CD4-positive, alpha-beta T cell (primary cell): ENCODE results near the gene GSAP. TPM values are rescaled to one million over a fixed set of nuclear protein-coding genes. Genes with fewer than 3 reads are reported as not detected.

Experiments used
- ATAC-seq: fragments of 200-7000 bp; cut with Tn5 transposase; one replicate; pipeline ENCODE4 v1.10.0; 2022; ENCODE audit warnings: mild to moderate bottlenecking; ENCODE audit not compliant: poor library complexity
- CTCF ChIA-PET: fragments of 350-600 bp; sonication (Branson Sonifier 250); formaldehyde crosslinking; loops from one replicate; lab custom pipeline; 2021; ENCODE audit warnings: antibody characterized with exemption, inconsistent platforms; lab: Charles Lee
- POLR2A ChIA-PET: fragments of 350-600 bp; sonication (Branson Sonifier 250); formaldehyde crosslinking; loops from one replicate; lab custom pipeline; 2021; ENCODE audit warnings: antibody characterized with exemption, inconsistent platforms; lab: Charles Lee
- DNase-seq, 14 experiments: peaks; one replicate each; pipeline ENCODE4 v3.0.0-alpha.2; 2013 to 2020; ENCODE audit warnings: mixed read lengths in 2 of 14
- H3K27ac ChIP-seq, 2 donors: one replicate each; pipeline versions ENCODE4 v1.5.1 to v1.7.0; 2013; ENCODE audit warnings: low read length in 2 of 2, low read depth in 1 of 2, mild to moderate bottlenecking in 1 of 2
- H3K27me3 ChIP-seq, 2 experiments: 1 replicate in 1 of 2; 2 replicates in 1 of 2; pipeline versions ENCODE4 v1.6.1 to v1.7.0; 2013; ENCODE audit warnings: low read length in 2 of 2, control low read depth in 1 of 2, mild to moderate bottlenecking in 1 of 2, moderate library complexity in 1 of 2; ENCODE audit not compliant: insufficient read depth in 2 of 2, control insufficient read depth in 1 of 2
- H3K36me3 ChIP-seq: one replicate; pipeline ENCODE4 v1.6.1; 2013; ENCODE audit warnings: low read length, control low read depth; ENCODE audit not compliant: insufficient read depth
- H3K4me1 ChIP-seq: one replicate; pipeline ENCODE4 v1.6.1; 2013; ENCODE audit warnings: low read length, control low read depth; ENCODE audit not compliant: insufficient read depth
- H3K4me3 ChIP-seq: one replicate; pipeline ENCODE4 v1.5.1; 2013; ENCODE audit warnings: mild to moderate bottlenecking, low read length, moderate library complexity
- H3K9me3 ChIP-seq, 2 experiments: 1 replicate in 1 of 2; 2 replicates in 1 of 2; pipeline versions ENCODE4 v1.6.1 to v1.7.0; 2013; ENCODE audit warnings: low read length in 2 of 2, mild to moderate bottlenecking in 2 of 2, control low read depth in 1 of 2, moderate library complexity in 1 of 2; ENCODE audit not compliant: control insufficient read depth in 1 of 2, insufficient read depth in 1 of 2
- H3K27ac Mint-ChIP-seq: one replicate; pipeline ENCODE4 v1.8.0; 2020; ENCODE audit warnings: mixed read lengths
- H3K27me3 Mint-ChIP-seq: one replicate; pipeline ENCODE4 v1.8.0; 2021; ENCODE audit warnings: mixed read lengths
- H3K36me3 Mint-ChIP-seq: one replicate; pipeline ENCODE4 v1.8.0; 2021; ENCODE audit warnings: low read depth, mixed read lengths
- H3K4me1 Mint-ChIP-seq: one replicate; pipeline ENCODE4 v1.8.0; 2021; ENCODE audit warnings: low read depth, mixed read lengths
- H3K4me3 Mint-ChIP-seq: one replicate; pipeline ENCODE4 v1.8.0; 2020; ENCODE audit warnings: mild to moderate bottlenecking, mixed read lengths
- H3K9me3 Mint-ChIP-seq: one replicate; pipeline ENCODE4 v1.8.0; 2020; ENCODE audit warnings: mixed read lengths
- CTCF ChIP-seq: fragments of 200-600 bp; IDR thresholded peaks from one replicate; pipeline ENCODE4 v1.8.0; 2022; ENCODE audit warnings: antibody characterized with exemption, mild to moderate bottlenecking
- intact Hi-C, 2 experiments: fragments of 100-400 bp; cut with DNase I in 1 of 2; cut with micrococcal nuclease in 1 of 2; formaldehyde crosslinking; loops; one replicate each; pipeline versions ENCODE4 v1.15.1 to v1.9.0; 2023 to 2025; cut with DNase I, micrococcal nuclease
- total RNA-seq, 174 experiments: library from RNA in 2 of 174; stranded (reverse) in 2 of 174; gene quantifications; one replicate each; pipeline ENCODE4 v1.2.3 and lab custom pipeline; 2021 to 2026

GSAP gene
- total RNA-seq, 2 experiments from 2014 or later, result 19.1 to 19.5 TPM

- CTCF ChIA-PET, result no interaction called here
- H3K27me3 ChIP-seq, result no peaks in the 10 kb centered on the region
- H3K9me3 Mint-ChIP-seq, result no peaks in the 10 kb centered on the region
- ATAC-seq, result no peak
- H3K27ac ChIP-seq, result no peak overlapping the region
- POLR2A ChIA-PET, result no interaction called here
- TF ChIP-seq CTCF, result no peak
- no peak for DNase-seq
- H3K36me3 Mint-ChIP-seq, result peaks cover 49% of the 10 kb centered on the region
- H3K4me3 ChIP-seq, result no peak overlapping the region
- H3K9me3 ChIP-seq, result no peaks in the 10 kb centered on the region
- peaks cover 15% of the 10 kb centered on the region for H3K4me1 ChIP-seq
- no peak overlapping the region for H3K27ac Mint-ChIP-seq
- H3K4me1 Mint-ChIP-seq, result peaks cover 34% of the 10 kb centered on the region
- no peak overlapping the region for H3K4me3 Mint-ChIP-seq
- peaks cover 13% of the 10 kb centered on the region for H3K36me3 ChIP-seq
- H3K27me3 Mint-ChIP-seq, result no peaks in the 10 kb centered on the region
- intact Hi-C loops, result no loop called here
Observed at GRCh38 chr7:77326131-77326530, 90.0 kb downstream of the GSAP start.

- H3K36me3 Mint-ChIP-seq, result peaks cover 83% of the 10 kb centered on the region
Observed at GRCh38 chr7:77321300-77321699, 94.8 kb downstream of the GSAP start.

GRCh38 chr7:77320714-77321113, 95.4 kb downstream of the GSAP start:
- Histone ChIP-seq H3K27me3 (no peaks in the 10 kb centered on the region), H3K27ac (no peak overlapping the region), H3K9me3 (no peaks in the 10 kb centered on the region), H3K4me3 (no peak overlapping the region), H3K4me1 (no peaks in the 10 kb centered on the region), H3K36me3 (peaks cover 28% of the 10 kb centered on the region)
- DNase-seq (no peak), ATAC-seq (no peak)
- Mint-ChIP-seq H3K4me3 (no peak overlapping the region), H3K27ac (no peak overlapping the region), H3K36me3 (peaks cover 83% of the 10 kb centered on the region), H3K4me1 (no peaks in the 10 kb centered on the region), H3K27me3 (no peaks in the 10 kb centered on the region), H3K9me3 (no peaks in the 10 kb centered on the region)
- ChIA-PET CTCF (interaction anchor here (1.4 kb wide), 1 partner anchor 30 kb away, joined by 3 read pairs; no protein-coding TSS in a partner anchor), POLR2A (no interaction called here)
- intact Hi-C loops, result no loop called here
- TF ChIP-seq CTCF, result no peak

More at GRCh38 chr7:77321300-77321699, 94.8 kb downstream of the GSAP start:
- no peaks in the 10 kb centered on the region for H3K9me3 Mint-ChIP-seq
- H3K4me1 Mint-ChIP-seq, result no peaks in the 10 kb centered on the region
- ChIA-PET POLR2A (interaction anchor here (0.6 kb wide), 1 partner anchor 68 kb away, joined by 3 read pairs; no protein-coding TSS in a partner anchor), CTCF (interaction anchor here (1.4 kb wide), 1 partner anchor 31 kb away, joined by 3 read pairs; no protein-coding TSS in a partner anchor)
- Histone ChIP-seq H3K4me1 (no peaks in the 10 kb centered on the region), H3K27me3 (no peaks in the 10 kb centered on the region), H3K4me3 (no peak overlapping the region), H3K9me3 (no peaks in the 10 kb centered on the region), H3K36me3 (peaks cover 31% of the 10 kb centered on the region), H3K27ac (no peak overlapping the region)
- no peak overlapping the region for H3K27ac Mint-ChIP-seq
- intact Hi-C loops, result no loop called here
- DNase-seq (no peak), ATAC-seq (no peak)
- H3K4me3 Mint-ChIP-seq, result no peak overlapping the region
- TF ChIP-seq CTCF, result no peak
- H3K27me3 Mint-ChIP-seq, result no peaks in the 10 kb centered on the region
